GM23338 (cell line): ENCODE measurements around the gene PARD3. TPM values are rescaled to one million over a fixed set of nuclear protein-coding genes. Genes with fewer than 3 reads are reported as not detected.

Source experiments
- ATAC-seq: fragments of 200-7000 bp; cut with Tn5 transposase; 3 replicates; pipeline ENCODE4 v1.9.1; 2020
- DNase-seq: peaks from one replicate; pipeline ENCODE4 v3.0.0-alpha.2; 2015; ENCODE audit warnings: low spot score
- H2AFZ ChIP-seq: fragments of 200-600 bp; sonication (generic); 2 replicates; pipeline ENCODE4 v1.8.0; 2016; ENCODE audit warnings: antibody characterized with exemption, mild to moderate bottlenecking, moderate library complexity
- H3F3A ChIP-seq: fragments of 200-600 bp; sonication (generic); replicated peaks from 2 replicates; pipeline ENCODE4 v1.8.0; 2017; ENCODE audit warnings: antibody characterized with exemption, mixed run types, low read depth
- H3K27ac ChIP-seq: fragments of 200-600 bp; sonication (generic); 2 replicates; pipeline ENCODE4 v1.6.1; 2016; ENCODE audit warnings: low read depth
- H3K27me3 ChIP-seq: fragments of 200-600 bp; sonication (generic); 2 replicates; pipeline ENCODE4 v1.8.0; 2016; ENCODE audit warnings: mild to moderate bottlenecking, mixed run types, moderate library complexity; ENCODE audit not compliant: insufficient read depth
- H3K36me3 ChIP-seq: fragments of 200-600 bp; sonication (generic); 2 replicates; pipeline ENCODE4 v1.8.0; 2016; ENCODE audit warnings: mild to moderate bottlenecking; ENCODE audit not compliant: insufficient read depth
- H3K4me1 ChIP-seq: fragments of 200-600 bp; sonication (generic); 2 replicates; pipeline ENCODE4 v1.8.0; 2016; ENCODE audit warnings: mild to moderate bottlenecking, moderate library complexity; ENCODE audit not compliant: insufficient read depth
- H3K4me2 ChIP-seq: fragments of 200-600 bp; sonication (generic); 2 replicates; pipeline ENCODE4 v1.7.1; 2017; ENCODE audit warnings: mixed run types
- H3K4me3 ChIP-seq: fragments of 200-600 bp; sonication (generic); 2 replicates; pipeline ENCODE4 v1.6.1; 2016; ENCODE audit warnings: mixed run types
- H3K79me2 ChIP-seq: fragments of 200-600 bp; sonication (generic); replicated peaks from 2 replicates; pipeline ENCODE4 v1.8.0; 2017; ENCODE audit warnings: mild to moderate bottlenecking; ENCODE audit not compliant: insufficient read depth
- H3K9me2 ChIP-seq: fragments of 200-600 bp; sonication (generic); 2 replicates; pipeline ENCODE4 v1.8.0; 2017; ENCODE audit not compliant: insufficient read depth
- H4K20me1 ChIP-seq: fragments of 200-600 bp; sonication (generic); replicated peaks from 2 replicates; pipeline ENCODE4 v1.8.0; 2017; ENCODE audit warnings: mild to moderate bottlenecking; ENCODE audit not compliant: insufficient read depth
- H3K27ac Mint-ChIP-seq: 2 replicates; pipeline ENCODE4 v1.8.0; 2020; ENCODE audit warnings: inconsistent platforms, mild to moderate bottlenecking, moderate library complexity, mixed read lengths
- H3K27me3 Mint-ChIP-seq: 3 replicates; pipeline ENCODE4 v1.8.0; 2022; ENCODE audit warnings: low read depth, mild to moderate bottlenecking, moderate library complexity, mixed read lengths, inconsistent platforms; ENCODE audit not compliant: insufficient read depth, poor library complexity
- H3K36me3 Mint-ChIP-seq: 3 replicates; pipeline ENCODE4 v1.8.0; 2021; ENCODE audit warnings: low read depth, mild to moderate bottlenecking, inconsistent platforms, moderate library complexity, mixed read lengths
- H3K4me1 Mint-ChIP-seq: 3 replicates; pipeline ENCODE4 v1.8.0; 2020; ENCODE audit warnings: mild to moderate bottlenecking, inconsistent platforms, mixed read lengths
- H3K4me3 Mint-ChIP-seq: 3 replicates; pipeline ENCODE4 v1.8.0; 2021; ENCODE audit warnings: moderate library complexity, mild to moderate bottlenecking, inconsistent platforms, mixed read lengths
- H3K9me3 Mint-ChIP-seq: 3 replicates; pipeline ENCODE4 v1.8.0; 2020; ENCODE audit warnings: moderate library complexity, mild to moderate bottlenecking, inconsistent platforms, mixed read lengths
- CREB1 ChIP-seq: fragments of 250-450 bp; sonication (Bioruptor Pico); IDR thresholded peaks from 2 replicates; pipeline ENCODE4 v1.5.0; 2020; ENCODE audit warnings: low read depth, mild to moderate bottlenecking, moderate library complexity
- NANOG ChIP-seq: IDR thresholded peaks from 2 replicates; pipeline ENCODE4 v1.6.1; 2016; ENCODE audit warnings: antibody characterized with exemption, borderline replicate concordance
- ZNF114 ChIP-seq: fragments of 250-450 bp; sonication (Bioruptor Pico); IDR thresholded peaks from 2 replicates; pipeline ENCODE4 v1.5.0; 2020; ENCODE audit warnings: mild to moderate bottlenecking, moderate library complexity
- polyA plus RNA-seq: library from polyadenylated mRNA; unstranded; fragments of >200 nt; fragmentation: Nextera tagmentation; extraction: Ambion mirVana; gene quantifications from 2 replicates; pipeline ENCODE4 v1.2.1, GENCODE V29; 2016
- total RNA-seq: library from RNA; depleted of rRNA; stranded (reverse); fragments of >200 nt; shearing (Covaris generic); gene quantifications from 2 replicates; pipeline ENCODE4 v1.2.3, GENCODE V29; 2014
- TF ChIP-seq, protein P1 (sequence below): IDR thresholded peaks from one replicate; pipeline ENCODE4 v1.6.1; 2018; ENCODE audit warnings: antibody characterized with exemption; ENCODE audit not compliant: unreplicated experiment
- TF ChIP-seq, protein P2 (sequence below): IDR thresholded peaks from 2 replicates; pipeline ENCODE4 v1.6.1; 2016; ENCODE audit warnings: antibody characterized with exemption

Gene PARD3
- total and polyA plus RNA-seq, 2 experiments from 2014 or later, result 30.2 to 51.4 TPM

DNA sequence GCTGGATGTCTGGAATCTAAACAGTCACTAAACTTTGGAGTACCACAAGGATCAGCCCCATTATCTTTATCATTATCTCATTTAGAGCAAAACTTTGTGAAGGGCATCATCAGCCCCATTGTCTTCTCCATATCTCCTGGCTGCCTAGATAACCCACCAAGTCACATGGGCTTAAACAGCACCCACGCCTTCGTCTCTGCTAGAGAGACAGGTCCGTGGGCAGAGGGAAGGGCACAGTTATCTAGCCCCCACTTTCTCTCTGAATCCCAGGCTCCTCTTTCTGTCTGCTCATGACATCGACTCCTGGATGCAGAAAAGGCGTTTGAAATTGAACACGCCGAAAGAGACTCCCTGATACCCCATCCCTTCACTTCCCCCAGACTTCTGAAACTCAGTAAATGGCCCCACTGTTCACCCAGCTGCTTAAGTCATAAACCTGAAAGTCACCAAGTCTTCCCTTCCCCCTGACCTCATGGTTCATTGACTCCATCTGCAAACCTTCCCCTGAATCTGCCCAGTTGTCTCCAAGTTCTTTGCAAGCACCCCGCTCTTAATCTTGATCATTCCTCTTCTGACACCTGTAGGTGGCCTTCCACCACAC is 20.9 kb upstream of the PARD3 start (continued):
- TF ChIP-seq, protein P1, sequence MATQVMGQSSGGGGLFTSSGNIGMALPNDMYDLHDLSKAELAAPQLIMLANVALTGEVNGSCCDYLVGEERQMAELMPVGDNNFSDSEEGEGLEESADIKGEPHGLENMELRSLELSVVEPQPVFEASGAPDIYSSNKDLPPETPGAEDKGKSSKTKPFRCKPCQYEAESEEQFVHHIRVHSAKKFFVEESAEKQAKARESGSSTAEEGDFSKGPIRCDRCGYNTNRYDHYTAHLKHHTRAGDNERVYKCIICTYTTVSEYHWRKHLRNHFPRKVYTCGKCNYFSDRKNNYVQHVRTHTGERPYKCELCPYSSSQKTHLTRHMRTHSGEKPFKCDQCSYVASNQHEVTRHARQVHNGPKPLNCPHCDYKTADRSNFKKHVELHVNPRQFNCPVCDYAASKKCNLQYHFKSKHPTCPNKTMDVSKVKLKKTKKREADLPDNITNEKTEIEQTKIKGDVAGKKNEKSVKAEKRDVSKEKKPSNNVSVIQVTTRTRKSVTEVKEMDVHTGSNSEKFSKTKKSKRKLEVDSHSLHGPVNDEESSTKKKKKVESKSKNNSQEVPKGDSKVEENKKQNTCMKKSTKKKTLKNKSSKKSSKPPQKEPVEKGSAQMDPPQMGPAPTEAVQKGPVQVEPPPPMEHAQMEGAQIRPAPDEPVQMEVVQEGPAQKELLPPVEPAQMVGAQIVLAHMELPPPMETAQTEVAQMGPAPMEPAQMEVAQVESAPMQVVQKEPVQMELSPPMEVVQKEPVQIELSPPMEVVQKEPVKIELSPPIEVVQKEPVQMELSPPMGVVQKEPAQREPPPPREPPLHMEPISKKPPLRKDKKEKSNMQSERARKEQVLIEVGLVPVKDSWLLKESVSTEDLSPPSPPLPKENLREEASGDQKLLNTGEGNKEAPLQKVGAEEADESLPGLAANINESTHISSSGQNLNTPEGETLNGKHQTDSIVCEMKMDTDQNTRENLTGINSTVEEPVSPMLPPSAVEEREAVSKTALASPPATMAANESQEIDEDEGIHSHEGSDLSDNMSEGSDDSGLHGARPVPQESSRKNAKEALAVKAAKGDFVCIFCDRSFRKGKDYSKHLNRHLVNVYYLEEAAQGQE, result no peak
- TF ChIP-seq, protein P2, sequence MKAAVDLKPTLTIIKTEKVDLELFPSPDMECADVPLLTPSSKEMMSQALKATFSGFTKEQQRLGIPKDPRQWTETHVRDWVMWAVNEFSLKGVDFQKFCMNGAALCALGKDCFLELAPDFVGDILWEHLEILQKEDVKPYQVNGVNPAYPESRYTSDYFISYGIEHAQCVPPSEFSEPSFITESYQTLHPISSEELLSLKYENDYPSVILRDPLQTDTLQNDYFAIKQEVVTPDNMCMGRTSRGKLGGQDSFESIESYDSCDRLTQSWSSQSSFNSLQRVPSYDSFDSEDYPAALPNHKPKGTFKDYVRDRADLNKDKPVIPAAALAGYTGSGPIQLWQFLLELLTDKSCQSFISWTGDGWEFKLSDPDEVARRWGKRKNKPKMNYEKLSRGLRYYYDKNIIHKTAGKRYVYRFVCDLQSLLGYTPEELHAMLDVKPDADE, result no peak

DNA sequence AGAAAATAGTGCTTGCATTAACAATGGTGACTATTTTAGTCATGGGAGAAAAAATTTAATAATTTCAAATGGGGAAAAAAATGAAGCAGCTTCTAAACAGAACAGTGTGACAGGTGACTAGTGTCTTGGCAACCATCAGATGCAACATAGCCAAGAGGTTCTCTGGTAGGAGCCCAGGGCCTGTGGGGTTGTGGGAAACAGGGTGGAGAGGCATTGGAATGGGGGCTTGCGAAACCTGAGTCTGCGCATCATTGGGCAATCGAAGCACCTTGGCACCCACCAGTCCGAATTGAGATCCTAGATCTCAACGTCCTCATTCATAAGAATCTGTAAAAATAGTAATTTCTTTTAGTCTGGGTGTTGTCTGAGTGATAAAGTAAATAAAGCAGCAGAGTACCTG is 19.2 kb upstream of the PARD3 start:
- no peaks in the 10 kb centered on the region for H3K9me3 Mint-ChIP-seq
- no peaks in the 10 kb centered on the region for H3F3A ChIP-seq

More for the DNA sequence above, 19.2 kb upstream of the PARD3 start:
- H3K27ac ChIP-seq, result no peak overlapping the region
- no peaks in the 10 kb centered on the region for H3K79me2 ChIP-seq
- peaks cover 2% of the 10 kb centered on the region for H3K27me3 Mint-ChIP-seq
- no peaks in the 10 kb centered on the region for H4K20me1 ChIP-seq
- H3K36me3 Mint-ChIP-seq, result no peaks in the 10 kb centered on the region
- ATAC-seq (no peak), DNase-seq (no peak)
- no peak overlapping the region for H2AFZ ChIP-seq
- peaks cover 8% of the 10 kb centered on the region for H3K4me1 Mint-ChIP-seq
- H3K4me3 Mint-ChIP-seq, result no peak overlapping the region
- H3K4me1 ChIP-seq, result peaks cover 10% of the 10 kb centered on the region
- H3K36me3 ChIP-seq, result no peaks in the 10 kb centered on the region
- H3K27me3 ChIP-seq, result no peaks in the 10 kb centered on the region
- no peak overlapping the region for H3K4me3 ChIP-seq
- H3K9me2 ChIP-seq, result no peaks in the 10 kb centered on the region; the same call in 1 of the 2 replicates
- H3K27ac Mint-ChIP-seq, result no peak overlapping the region
- H3K4me2 ChIP-seq, result no peak overlapping the region
- TF ChIP-seq CREB1 (CRISPR knock-in tag) (no peak), NANOG (no peak), ZNF114 (CRISPR knock-in tag) (no peak)
- TF ChIP-seq, protein P1, result no peak
- TF ChIP-seq, protein P2, result no peak
